H1 (cell line): Measurements from ENCODE around the gene ELP6. TPM values are rescaled to one million over a fixed set of nuclear protein-coding genes. Genes with fewer than 3 reads are reported as not detected.

Experiments
- CTCF ChIA-PET: fragments of 300-600 bp; sonication (Branson Sonifier 250); formaldehyde crosslinking; loops from one replicate; lab custom pipeline; 2021; ENCODE audit not compliant: partially characterized antibody; lab: Charles Lee
- POLR2A ChIA-PET: fragments of 300-600 bp; sonication (Branson Sonifier 250); formaldehyde crosslinking; loops from one replicate; lab custom pipeline; 2021; ENCODE audit warnings: inconsistent platforms; ENCODE audit not compliant: partially characterized antibody; lab: Charles Lee
- DNase-seq, 2 experiments: peaks; one replicate each; pipeline versions ENCODE4 v3.0.0 to v3.0.0-alpha.2; 2010 to 2022; ENCODE audit warnings: low spot score in 2 of 2, low read depth in 1 of 2, mixed read lengths in 1 of 2
- FAIRE-seq: peaks from 2 replicates; lab custom pipeline; 2011; peaks lifted over from hg19 to GRCh38; lab: Jason Lieb, UNC
- H2AFZ ChIP-seq: 2 replicates; pipeline ENCODE4 v1.8.1; 2012; ENCODE audit warnings: low read length, inconsistent platforms
- H2AK5ac ChIP-seq: 2 replicates; pipeline ENCODE4 v1.6.1; 2013; ENCODE audit warnings: low read depth, low read length
- H2BK120ac ChIP-seq: replicated peaks from 2 replicates; pipeline ENCODE3; 2013; ENCODE audit warnings: low read depth, low read length, inconsistent platforms
- H2BK12ac ChIP-seq: 2 replicates; pipeline ENCODE4 v1.6.1; 2013; ENCODE audit warnings: low read depth, low read length
- H2BK15ac ChIP-seq: 2 replicates; pipeline ENCODE4 v1.6.1; 2013; ENCODE audit warnings: low read length
- H2BK20ac ChIP-seq: 2 replicates; pipeline ENCODE4 v1.6.1; 2013; ENCODE audit warnings: low read length
- H2BK5ac ChIP-seq: 2 replicates; pipeline ENCODE4 v1.6.1; 2013; ENCODE audit warnings: low read depth, low read length
- H3K14ac ChIP-seq: 2 replicates; pipeline ENCODE4 v1.6.1; 2013; ENCODE audit warnings: inconsistent platforms; ENCODE audit not compliant: insufficient read length
- H3K18ac ChIP-seq: 2 replicates; pipeline ENCODE4 v1.6.1; 2013; ENCODE audit warnings: low read length; ENCODE audit errors: extremely low read depth
- H3K23ac ChIP-seq: 2 replicates; pipeline ENCODE4 v1.6.1; 2013; ENCODE audit warnings: inconsistent platforms; ENCODE audit not compliant: insufficient read length
- H3K23me2 ChIP-seq: 2 replicates; pipeline ENCODE4 v1.6.1; 2013; ENCODE audit warnings: low read depth, low read length
- H3K27ac ChIP-seq: 2 replicates; pipeline ENCODE4 v1.6.1; 2011; ENCODE audit warnings: low read depth, low read length, inconsistent platforms
- H3K27me3 ChIP-seq, 4 experiments: replicated peaks in 1 of 4; 1 replicate in 1 of 4; 2 replicates in 3 of 4; pipeline versions ENCODE4 v1.6.1 to v1.8.1; 2011 to 2013; ENCODE audit warnings: low read length in 3 of 4, mild to moderate bottlenecking in 3 of 4, inconsistent platforms in 2 of 4, mixed read lengths in 2 of 4, moderate library complexity in 1 of 4; ENCODE audit not compliant: control insufficient read depth in 3 of 4, insufficient read depth in 3 of 4; ENCODE audit errors: extremely low read depth in 1 of 4
- H3K36me3 ChIP-seq, 4 experiments: 2 replicates each; pipeline versions ENCODE4 v1.6.1 to v1.8.1; 2011 to 2013; ENCODE audit warnings: mild to moderate bottlenecking in 4 of 4, low read length in 3 of 4, moderate library complexity in 2 of 4, control low read depth in 1 of 4, inconsistent platforms in 1 of 4; ENCODE audit not compliant: insufficient read depth in 4 of 4, control insufficient read depth in 2 of 4
- H3K4ac ChIP-seq: replicated peaks from 2 replicates; pipeline ENCODE3; 2013; ENCODE audit warnings: low read length, low read depth, mixed read lengths, inconsistent platforms; ENCODE audit not compliant: insufficient read length
- H3K4me1 ChIP-seq, 4 experiments: replicated peaks in 1 of 4; 1 replicate in 1 of 4; 2 replicates in 3 of 4; pipeline versions ENCODE4 v1.6.1 to v1.8.1; 2011 to 2013; ENCODE audit warnings: low read length in 3 of 4, inconsistent platforms in 2 of 4, mixed read lengths in 1 of 4; ENCODE audit not compliant: insufficient read depth in 4 of 4, control insufficient read depth in 3 of 4
- H3K4me2 ChIP-seq, 2 experiments: 2 replicates each; pipeline versions ENCODE4 v1.6.1 to v1.8.1; 2011 to 2013; ENCODE audit warnings: low read depth in 2 of 2, low read length in 2 of 2, control low read depth in 1 of 2, inconsistent platforms in 1 of 2, mild to moderate bottlenecking in 1 of 2; ENCODE audit not compliant: insufficient read depth in 1 of 2
- H3K4me3 ChIP-seq, 4 experiments: fragments of 200-600, 300-600 bp in 1 of 4; sonication (generic), shearing (Covaris generic), sonication (Bioruptor Twin) in 1 of 4; 2 replicates each; pipeline versions ENCODE4 v1.5.1 to v1.8.1; 2011 to 2016; ENCODE audit warnings: low read length in 4 of 4, low read depth in 3 of 4, control low read depth in 2 of 4, inconsistent platforms in 2 of 4, mild to moderate bottlenecking in 2 of 4, mixed read lengths in 1 of 4, moderate library complexity in 1 of 4; ENCODE audit not compliant: insufficient read depth in 2 of 4; ENCODE audit errors: extremely low read depth in 1 of 4
- H3K56ac ChIP-seq: replicated peaks from 2 replicates; pipeline ENCODE3; 2013; ENCODE audit warnings: low read depth, mild to moderate bottlenecking, mixed read lengths, low read length, inconsistent platforms; ENCODE audit not compliant: insufficient read length
- H3K79me1 ChIP-seq: 2 replicates; pipeline ENCODE4 v1.6.1; 2013; ENCODE audit warnings: low read depth, low read length, control low read depth
- H3K79me2 ChIP-seq, 2 experiments: 2 replicates each; pipeline versions ENCODE4 v1.6.1 to v1.8.1; 2012 to 2013; ENCODE audit warnings: low read length in 2 of 2, mild to moderate bottlenecking in 2 of 2, inconsistent platforms in 1 of 2; ENCODE audit not compliant: insufficient read depth in 2 of 2, control insufficient read depth in 1 of 2
- H3K9ac ChIP-seq, 4 experiments: replicated peaks in 1 of 4; 1 replicate in 1 of 4; 2 replicates in 3 of 4; pipeline versions ENCODE4 v1.6.1 to v1.8.1; 2011 to 2013; ENCODE audit warnings: low read depth in 3 of 4, low read length in 3 of 4, control low read depth in 2 of 4, mild to moderate bottlenecking in 2 of 4, moderate library complexity in 2 of 4, inconsistent platforms in 1 of 4; ENCODE audit errors: extremely low read depth in 1 of 4
- H3K9me3 ChIP-seq, 2 experiments: 2 replicates each; pipeline versions ENCODE4 v1.6.1 to v1.8.1; 2012 to 2013; ENCODE audit warnings: mild to moderate bottlenecking in 2 of 2, moderate library complexity in 2 of 2, control low read depth in 1 of 2, inconsistent platforms in 1 of 2, low read depth in 1 of 2, low read length in 1 of 2, mixed read lengths in 1 of 2; ENCODE audit not compliant: insufficient read depth in 2 of 2
- H4K20me1 ChIP-seq, 2 experiments: replicated peaks in 1 of 2; 2 replicates each; pipeline versions ENCODE3 to v1.8.1; 2011 to 2013; ENCODE audit warnings: inconsistent platforms in 2 of 2, low read length in 2 of 2, mild to moderate bottlenecking in 1 of 2; ENCODE audit not compliant: insufficient read depth in 2 of 2, control insufficient read depth in 1 of 2
- H4K5ac ChIP-seq: 2 replicates; pipeline ENCODE4 v1.6.1; 2013; ENCODE audit warnings: low read length, low read depth, mixed read lengths, inconsistent platforms; ENCODE audit not compliant: insufficient read length
- H4K8ac ChIP-seq: 2 replicates; pipeline ENCODE4 v1.8.0; 2013; ENCODE audit warnings: mild to moderate bottlenecking, moderate library complexity, low read length, inconsistent platforms; ENCODE audit not compliant: insufficient read depth; ENCODE audit errors: extremely low read depth
- H4K91ac ChIP-seq: replicated peaks from 2 replicates; pipeline ENCODE3; 2013; ENCODE audit warnings: low read length, mixed read lengths, inconsistent platforms; ENCODE audit not compliant: insufficient read length
- ATF3 ChIP-seq: IDR thresholded peaks from 2 replicates; pipeline ENCODE4 v1.6.1; 2011; ENCODE audit warnings: low read depth, mild to moderate bottlenecking, low read length; ENCODE audit not compliant: insufficient read depth
- EGR1 ChIP-seq: IDR thresholded peaks from 2 replicates; pipeline ENCODE4 v1.6.1; 2011; ENCODE audit warnings: low read depth, low read length, borderline replicate concordance
- EZH2 ChIP-seq: fragments of 200-600 bp; sonication (generic); IDR thresholded peaks from 2 replicates; pipeline ENCODE4 v1.7.1; 2012; ENCODE audit warnings: low read depth, mild to moderate bottlenecking, moderate library complexity, low read length, inconsistent platforms; ENCODE audit not compliant: severe bottlenecking
- HDAC2 ChIP-seq, 2 experiments: fragments of 300-600 bp in 1 of 2; sonication (generic) in 1 of 2; IDR thresholded peaks; 2 replicates each; pipeline ENCODE4 v1.6.1; 2011 to 2012; ENCODE audit warnings: low read depth in 2 of 2, low read length in 2 of 2, mild to moderate bottlenecking in 2 of 2, moderate library complexity in 2 of 2, borderline replicate concordance in 1 of 2, inconsistent platforms in 1 of 2
- KDM5A ChIP-seq: fragments of 200-600 bp; IDR thresholded peaks from 2 replicates; pipeline ENCODE4 v1.7.1; 2012; ENCODE audit warnings: mild to moderate bottlenecking, low read length, inconsistent platforms, mixed read lengths
- RNF2 ChIP-seq: fragments of 200-900, 300-1000 bp; sonication (generic); IDR thresholded peaks from 2 replicates; pipeline ENCODE4 v1.7.1; 2016; ENCODE audit warnings: borderline replicate concordance, low read depth, mild to moderate bottlenecking, antibody characterized with exemption, low read length; ENCODE audit not compliant: poor library complexity, severe bottlenecking; ENCODE audit errors: missing control alignments
- SP2 ChIP-seq: IDR thresholded peaks from 2 replicates; pipeline ENCODE4 v1.6.1; 2012; ENCODE audit warnings: mild to moderate bottlenecking, low read length, inconsistent platforms
- SP4 ChIP-seq: IDR thresholded peaks from 2 replicates; pipeline ENCODE4 v1.6.1; 2012; ENCODE audit warnings: low read length, inconsistent platforms
- WGBS, 2 experiments: shearing (Covaris generic) in 1 of 2; methylation state at CpG; one replicate each; pipeline versions ENCODE4 v1.1.6 to v1.1.7; 2013 to 2015; ENCODE audit warnings: low lambda C conversion rate in 2 of 2, mixed read lengths in 2 of 2, inconsistent platforms in 1 of 2, low coverage in 1 of 2, missing lambda C conversion rate in 1 of 2; ENCODE audit not compliant: insufficient replicate concordance in 2 of 2, insufficient coverage in 1 of 2, insufficient read length in 1 of 2; ENCODE audit errors: extremely low coverage in 1 of 2, missing lambda C conversion rate in 1 of 2; 5-methylcytosine and 5-hydroxymethylcytosine counted together
- polyA plus RNA-seq, 7 experiments: library from polyadenylated mRNA; depleted of rRNA in 3 of 7; stranded (reverse) in 5 of 7; unstranded in 2 of 7; fragments of >200 nt in 5 of 7; fragments of 200-250 nt in 2 of 7; gene quantifications; 1 replicate in 5 of 7; 2 replicates in 1 of 7; 4 replicates in 1 of 7; pipeline versions ENCODE4 v1.2.1 to v1.2.3, GENCODE V29; 2011 to 2013; ENCODE audit warnings: missing spikeins in 2 of 7, mixed read lengths in 2 of 7
- total RNA-seq: library from RNA; stranded (reverse); fragmentation: NEBNext Ultra II Directional; extraction: Animal tissue kit (Norgen Biotek cat#: 25700); gene quantifications from 2 replicates; pipeline ENCODE4 v1.2.1, GENCODE V29; 2021

The ELP6 gene
- total and polyA plus RNA-seq, 2 of the 8 experiments (the other 6 are each of a cell fraction or from before 2014, with no cell fraction given) = 51.1 to 78.7 TPM

- no peak overlapping the region for H3K23ac ChIP-seq
- no peak overlapping the region for H4K8ac ChIP-seq
- H2BK120ac ChIP-seq = no peak overlapping the region
- no peak overlapping the region for H3K4me2 ChIP-seq
- no peak overlapping the region for H2AFZ ChIP-seq
- no peak overlapping the region for H4K5ac ChIP-seq
- no peak overlapping the region for H3K4me3 ChIP-seq
- H3K4me1 ChIP-seq = peaks cover 0 to 4% (median 0%) of the 10 kb centered on the region in 4 experiments; a peak in 3 of 7 replicates
- H2BK5ac ChIP-seq = no peak overlapping the region
- peaks cover 14 to 60% (median 38%) of the 10 kb centered on the region in 4 experiments for H3K36me3 ChIP-seq
- CTCF ChIA-PET = no interaction called here
- TF ChIP-seq SP4 = no peak
- no peak for TF ChIP-seq EGR1
- no peak for TF ChIP-seq SP2
- no peak for TF ChIP-seq ATF3
- no peak for TF ChIP-seq EZH2
- no peak for TF ChIP-seq KDM5A
- TF ChIP-seq RNF2 = no peak
- no peak for TF ChIP-seq HDAC2 (IDR thresholded peaks at IDR 0.05; ENCODE audit: borderline replicate concordance in 1 of 2, low read depth in 2 of 2, low read length in 2 of 2)
- H3K27me3 ChIP-seq = no peaks in the 10 kb centered on the region
- no peak overlapping the region for H3K9ac ChIP-seq
- 94% methylated on average over 7 of the region's 7 CpGs; no CpG with 5 or more reads in 1 of the 2 experiments for WGBS, 2 experiments
- no peaks in the 10 kb centered on the region for H3K23me2 ChIP-seq
- no peaks in the 10 kb centered on the region for H3K9me3 ChIP-seq
- H3K27ac ChIP-seq = no peak overlapping the region
- no peak overlapping the region for H3K56ac ChIP-seq
- H3K4ac ChIP-seq = no peak overlapping the region
- FAIRE-seq (no peak), DNase-seq (no peak)
- no peak overlapping the region for H4K91ac ChIP-seq
- no peak overlapping the region for H2BK20ac ChIP-seq
- H3K79me1 ChIP-seq = no peaks in the 10 kb centered on the region; the same call in 1 of the 2 replicates
- H3K14ac ChIP-seq = no peak overlapping the region
- no peak overlapping the region for H2BK12ac ChIP-seq
- H2BK15ac ChIP-seq = no peak overlapping the region
- POLR2A ChIA-PET = no interaction called here
- peaks cover 0 to 4% of the 10 kb centered on the region in 2 experiments; a peak in 1 of 4 replicates for H3K79me2 ChIP-seq
- H4K20me1 ChIP-seq = peaks cover 0 to 8% of the 10 kb centered on the region in 2 experiments
- no peak overlapping the region for H2AK5ac ChIP-seq
- no peak overlapping the region for H3K18ac ChIP-seq
Observed at GRCh38 chr3:47504113-47504512, 9.4 kb downstream of the ELP6 start.
